Ascending aorta (tissue), 2 donors: ENCODE results near the gene ZSCAN21. TPM values are rescaled to one million over a fixed set of nuclear protein-coding genes. Genes with fewer than 3 reads are reported as not detected.

ENCODE experiments used
- DNase-seq, 2 donors: peaks; one replicate each; pipeline ENCODE4 v3.0.0-alpha.2; 2019; ENCODE audit warnings: low spot score in 2 of 2
- H3K27ac ChIP-seq, 2 donors: fragments of 200-600 bp; sonication (generic); one replicate each; pipeline ENCODE4 v1.5.1; 2016 to 2017; ENCODE audit warnings: mild to moderate bottlenecking in 1 of 2
- H3K27me3 ChIP-seq: fragments of 200-600 bp; sonication (generic); one replicate; pipeline ENCODE4 v1.5.1; 2017
- H3K36me3 ChIP-seq, 2 donors: fragments of 200-600 bp; sonication (generic); one replicate each; pipeline ENCODE4 v1.5.1; 2016
- H3K4me1 ChIP-seq, 2 donors: fragments of 200-600 bp; sonication (generic); one replicate each; pipeline ENCODE4 v1.5.1; 2016 to 2017; ENCODE audit warnings: mild to moderate bottlenecking in 1 of 2
- H3K4me3 ChIP-seq, 2 donors: fragments of 200-600 bp; sonication (generic); one replicate each; pipeline ENCODE4 v1.5.1; 2016 to 2017; ENCODE audit warnings: mild to moderate bottlenecking in 1 of 2
- H3K9me3 ChIP-seq, 2 donors: fragments of 200-600 bp; sonication (generic); one replicate each; pipeline ENCODE4 v1.5.1; 2016
- CTCF ChIP-seq, 3 experiments: fragments of 200-600 bp in 2 of 3; fragments of 450-650 bp in 1 of 3; sonication (generic) in 2 of 3; IDR thresholded peaks; one replicate each; pipeline ENCODE4 v1.5.1; 2016 to 2019; ENCODE audit warnings: antibody characterized with exemption in 3 of 3, mild to moderate bottlenecking in 1 of 3, moderate library complexity in 1 of 3
- intact Hi-C: fragments of 100-400 bp; cut with DNase I; formaldehyde crosslinking; loops from one replicate; pipeline ENCODE4 v1.15.1; 2023
- total RNA-seq: library from RNA; depleted of rRNA; stranded (reverse); fragments of >200 nt; gene quantifications from one replicate; pipeline ENCODE4 v1.1.0, GENCODE V29; 2016

The ZSCAN21 gene
- total RNA-seq, 1 donor from 2014 or later = 58.5 TPM

GRCh38 chr7:100022621-100023020 lies 27.0 kb upstream of the ZSCAN21 start:
- no peak for TF ChIP-seq CTCF (IDR thresholded peaks at IDR 0.05)
- Histone ChIP-seq H3K27me3 (no peaks in the 10 kb centered on the region), H3K4me1 (no peaks in the 10 kb centered on the region), H3K27ac (no peak overlapping the region), H3K9me3 (no peaks in the 10 kb centered on the region), H3K4me3 (no peak overlapping the region), H3K36me3 (peaks cover 44 to 56% of the 10 kb centered on the region in 2 donors)
- DNase-seq = no peak
- intact Hi-C loops = no loop called here

DNA sequence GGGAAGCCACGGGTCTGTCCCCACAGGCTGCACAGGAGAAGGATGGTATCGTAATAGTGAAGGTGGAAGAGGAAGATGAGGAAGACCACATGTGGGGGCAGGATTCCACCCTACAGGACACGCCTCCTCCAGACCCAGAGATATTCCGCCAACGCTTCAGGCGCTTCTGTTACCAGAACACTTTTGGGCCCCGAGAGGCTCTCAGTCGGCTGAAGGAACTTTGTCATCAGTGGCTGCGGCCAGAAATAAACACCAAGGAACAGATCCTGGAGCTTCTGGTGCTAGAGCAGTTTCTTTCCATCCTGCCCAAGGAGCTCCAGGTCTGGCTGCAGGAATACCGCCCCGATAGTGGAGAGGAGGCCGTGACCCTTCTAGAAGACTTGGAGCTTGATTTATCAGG lies 26.0 kb upstream of the ZSCAN21 start:
- H3K36me3 ChIP-seq = peaks cover 52 to 64% of the 10 kb centered on the region in 2 donors
- H3K27ac ChIP-seq = no peak overlapping the region

GRCh38 chr7:100024020-100024619 lies 25.5 kb upstream of the ZSCAN21 start:
- TF ChIP-seq CTCF (IDR thresholded peaks at IDR 0.05) = no peak

More for the DNA sequence above, 26.0 kb upstream of the ZSCAN21 start:
- no peaks in the 10 kb centered on the region for H3K27me3 ChIP-seq
- TF ChIP-seq CTCF (IDR thresholded peaks at IDR 0.05) = no peak
- DNase-seq = no peak
- intact Hi-C loops = no loop called here
- no peak overlapping the region for H3K4me3 ChIP-seq
- H3K4me1 ChIP-seq = no peaks in the 10 kb centered on the region
- no peaks in the 10 kb centered on the region for H3K9me3 ChIP-seq

GRCh38 chr7:100027197-100027596 lies 22.4 kb upstream of the ZSCAN21 start:
- Histone ChIP-seq H3K27me3 (no peaks in the 10 kb centered on the region), H3K36me3 (peaks cover 74 to 88% of the 10 kb centered on the region in 2 donors), H3K4me1 (no peaks in the 10 kb centered on the region), H3K9me3 (no peaks in the 10 kb centered on the region), H3K4me3 (no peak overlapping the region), H3K27ac (no peak overlapping the region)
- TF ChIP-seq CTCF (IDR thresholded peaks at IDR 0.05) = no peak
- intact Hi-C loops = no loop called here
- no peak for DNase-seq

More at GRCh38 chr7:100024020-100024619, 25.5 kb upstream of the ZSCAN21 start:
- DNase-seq = no peak
- H3K36me3 ChIP-seq = peaks cover 52 to 64% of the 10 kb centered on the region in 2 donors
- H3K4me1 ChIP-seq = no peaks in the 10 kb centered on the region
- no peak overlapping the region for H3K27ac ChIP-seq
- no peaks in the 10 kb centered on the region for H3K27me3 ChIP-seq
- H3K9me3 ChIP-seq = no peaks in the 10 kb centered on the region
- intact Hi-C loops = no loop called here
- no peak overlapping the region for H3K4me3 ChIP-seq

DNA sequence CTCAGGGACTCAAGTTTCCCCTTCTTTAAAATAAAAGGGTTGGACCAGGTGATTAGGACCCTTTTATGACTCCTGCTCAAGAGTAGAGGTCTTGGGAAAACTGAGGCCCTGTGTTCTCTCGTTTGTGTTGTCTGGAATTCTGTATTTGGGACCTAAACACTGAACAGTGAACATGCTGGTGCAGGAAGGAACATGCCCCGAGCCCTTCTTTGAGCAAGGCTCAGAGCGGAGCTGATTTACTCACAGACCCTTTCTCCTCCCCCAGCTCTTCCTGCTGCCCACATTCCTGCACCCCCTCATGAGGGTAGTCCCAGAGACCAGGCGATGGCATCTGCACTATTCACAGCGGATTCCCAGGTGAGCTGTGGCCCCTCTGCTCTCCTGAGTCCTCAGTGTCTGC lies 20.0 kb upstream of the ZSCAN21 start:
- Histone ChIP-seq H3K4me1 (no peaks in the 10 kb centered on the region), H3K4me3 (no peak overlapping the region), H3K27me3 (no peaks in the 10 kb centered on the region), H3K9me3 (no peaks in the 10 kb centered on the region), H3K36me3 (peaks cover 76 to 90% of the 10 kb centered on the region in 2 donors), H3K27ac (no peak overlapping the region)
- no peak for DNase-seq
- intact Hi-C loops = no loop called here
- no peak for TF ChIP-seq CTCF (IDR thresholded peaks at IDR 0.05)

DNA sequence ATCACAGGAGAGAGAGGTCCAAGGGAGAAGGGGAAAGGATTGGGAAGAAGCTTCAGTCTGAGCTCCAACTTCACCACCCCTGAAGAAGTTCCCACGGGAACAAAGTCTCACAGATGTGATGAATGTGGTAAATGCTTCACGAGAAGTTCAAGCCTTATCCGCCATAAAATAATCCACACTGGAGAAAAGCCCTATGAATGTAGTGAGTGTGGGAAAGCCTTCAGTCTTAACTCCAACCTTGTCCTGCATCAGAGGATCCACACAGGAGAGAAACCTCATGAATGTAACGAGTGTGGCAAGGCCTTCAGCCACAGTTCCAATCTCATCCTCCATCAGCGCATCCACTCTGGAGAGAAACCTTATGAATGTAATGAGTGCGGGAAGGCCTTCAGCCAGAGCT lies 16.0 kb upstream of the ZSCAN21 start:
- Histone ChIP-seq H3K27ac (no peak overlapping the region), H3K27me3 (no peaks in the 10 kb centered on the region), H3K4me1 (no peaks in the 10 kb centered on the region), H3K36me3 (peaks cover 55 to 64% of the 10 kb centered on the region in 2 donors), H3K4me3 (no peak overlapping the region), H3K9me3 (no peaks in the 10 kb centered on the region)
- no peak for TF ChIP-seq CTCF (IDR thresholded peaks at IDR 0.05)
- intact Hi-C loops = no loop called here
- no peak for DNase-seq
